ENCODE results near the gene ZNF853. TPM values are rescaled to one million over a fixed set of nuclear protein-coding genes. Genes with fewer than 3 reads are reported as not detected.

ZNF853 gene
- total and polyA plus RNA-seq, 10 of the 15 experiments (the other 5 are each of a cell fraction or from before 2014, with no cell fraction given), result 0.04 to 0.26 (median 0.05) TPM; not detected in 4

DNA sequence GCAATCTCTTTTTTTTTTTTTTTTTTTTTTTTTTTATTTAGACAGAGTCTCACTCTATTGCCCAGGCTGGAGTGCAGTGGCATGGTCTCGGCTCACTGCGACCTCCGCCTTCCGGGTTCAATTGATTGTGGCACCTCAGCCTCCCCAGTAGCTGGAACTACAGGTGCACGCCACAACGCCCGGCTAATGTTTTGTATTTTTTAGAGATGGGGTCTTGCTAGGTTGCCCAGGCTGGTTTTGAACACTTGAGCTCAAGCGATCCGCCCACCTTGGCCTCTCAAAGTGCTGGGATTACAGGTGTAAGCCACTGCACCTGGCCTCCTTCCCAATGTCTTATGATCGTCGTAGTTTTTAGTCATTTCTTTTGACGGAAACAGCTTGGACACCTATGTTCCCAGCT, 6.6 kb upstream of the ZNF853 start:
- no peak for FAIRE-seq

More for the DNA sequence above, 6.6 kb upstream of the ZNF853 start:
- BruUV-seq (replicated peaks), result no TSS peak
- in situ Hi-C loops (cut with MboI), result no loop called here
- DNase-seq (ENCODE audit: low read depth, low spot score) (no peak), ATAC-seq (no peak)
- H3K9ac ChIP-seq (ENCODE audit: control insufficient read depth, insufficient read depth, low read length), result no peak overlapping the region
- no peak overlapping the region for H3K4me2 ChIP-seq (ENCODE audit: control insufficient read depth, insufficient read depth)
- RAD21 ChIA-PET (ENCODE audit: unreplicated experiment), result interaction anchor here (0.7 kb wide), 1 partner anchor 16 kb away, joined by 3 read pairs; no protein-coding TSS in a partner anchor
- no peak overlapping the region for H2AFZ ChIP-seq (ENCODE audit: control insufficient read depth, low read depth, low read length)
- H3K9me3 ChIP-seq (replicated peaks; ENCODE audit: control insufficient read depth, insufficient read depth, low read length), result no peaks in the 10 kb centered on the region
- intact Hi-C loops (cut with micrococcal nuclease; ENCODE audit: unreplicated experiment), result no loop called here
- H3K4me3 ChIP-seq, result no peak overlapping the region
- no peaks in the 10 kb centered on the region; the same call in 1 of the 2 replicates for H3K4me1 ChIP-seq (ENCODE audit: control insufficient read depth, insufficient read depth, low read length)
- CTCF ChIA-PET, result interaction anchor here (1.1 kb wide), 1 partner anchor 98 kb away, joined by 3 read pairs; no protein-coding TSS in a partner anchor
- WGBS (ENCODE audit: insufficient coverage, insufficient replicate concordance, low lambda C conversion rate, missing lambda C conversion rate), result 99% methylated on average over 12 of the region's 12 CpGs
- no peaks in the 10 kb centered on the region for H3K79me2 ChIP-seq (ENCODE audit: control insufficient read depth, insufficient read depth, low read length)
- SMC1A ChIA-PET (ENCODE audit: uncharacterized antibody, unreplicated experiment), result interaction anchor here (0.6 kb wide), 2 partner anchors 9 to 856 kb away, joined by 3 to 5 read pairs; no protein-coding TSS in a partner anchor
- POLR2A ChIA-PET, result interaction anchor here (1.2 kb wide), 1 partner anchor 28 kb away, joined by 8 read pairs; no protein-coding TSS in a partner anchor
- H4K20me1 ChIP-seq (ENCODE audit: control insufficient read depth, insufficient read depth), result no peaks in the 10 kb centered on the region
- H3K27ac ChIP-seq (ENCODE audit: control insufficient read depth, insufficient read depth), result no peak overlapping the region
- peaks cover under 1 to 3% of the 10 kb centered on the region in 2 experiments; a peak in 3 of 4 replicates for H3K36me3 ChIP-seq (ENCODE audit: control insufficient read depth in 2 of 2, insufficient read depth in 2 of 2, low read length in 1 of 2)
- no peaks in the 10 kb centered on the region; a peak in 1 of 4 replicates for H3K27me3 ChIP-seq (replicated peaks in 1 of 2; ENCODE audit: control insufficient read depth in 2 of 2, insufficient read depth in 2 of 2, low read length in 1 of 2)
- no peak for TF ChIP-seq EED (IDR thresholded peaks at IDR 0.05; ENCODE audit: low read depth)
- no peak for TF ChIP-seq SRF (IDR thresholded peaks at IDR 0.05; ENCODE audit: low read depth in 2 of 2, low read length in 2 of 2)
- TF ChIP-seq, protein P1, sequence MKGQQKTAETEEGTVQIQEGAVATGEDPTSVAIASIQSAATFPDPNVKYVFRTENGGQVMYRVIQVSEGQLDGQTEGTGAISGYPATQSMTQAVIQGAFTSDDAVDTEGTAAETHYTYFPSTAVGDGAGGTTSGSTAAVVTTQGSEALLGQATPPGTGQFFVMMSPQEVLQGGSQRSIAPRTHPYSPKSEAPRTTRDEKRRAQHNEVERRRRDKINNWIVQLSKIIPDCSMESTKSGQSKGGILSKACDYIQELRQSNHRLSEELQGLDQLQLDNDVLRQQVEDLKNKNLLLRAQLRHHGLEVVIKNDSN (IDR thresholded peaks at IDR 0.05; ENCODE audit: borderline replicate concordance, extremely low read length, insufficient read depth, low read depth, low read length), result no peak
- TF ChIP-seq MTA3 (IDR thresholded peaks at IDR 0.05; ENCODE audit: borderline replicate concordance, low read length), result no peak
- no peak for TF ChIP-seq RBBP5 (conservative IDR thresholded peaks at IDR 0.05)
- TF ChIP-seq, protein P2, sequence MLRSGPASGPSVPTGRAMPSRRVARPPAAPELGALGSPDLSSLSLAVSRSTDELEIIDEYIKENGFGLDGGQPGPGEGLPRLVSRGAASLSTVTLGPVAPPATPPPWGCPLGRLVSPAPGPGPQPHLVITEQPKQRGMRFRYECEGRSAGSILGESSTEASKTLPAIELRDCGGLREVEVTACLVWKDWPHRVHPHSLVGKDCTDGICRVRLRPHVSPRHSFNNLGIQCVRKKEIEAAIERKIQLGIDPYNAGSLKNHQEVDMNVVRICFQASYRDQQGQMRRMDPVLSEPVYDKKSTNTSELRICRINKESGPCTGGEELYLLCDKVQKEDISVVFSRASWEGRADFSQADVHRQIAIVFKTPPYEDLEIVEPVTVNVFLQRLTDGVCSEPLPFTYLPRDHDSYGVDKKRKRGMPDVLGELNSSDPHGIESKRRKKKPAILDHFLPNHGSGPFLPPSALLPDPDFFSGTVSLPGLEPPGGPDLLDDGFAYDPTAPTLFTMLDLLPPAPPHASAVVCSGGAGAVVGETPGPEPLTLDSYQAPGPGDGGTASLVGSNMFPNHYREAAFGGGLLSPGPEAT (IDR thresholded peaks at IDR 0.05; ENCODE audit: low read depth), result no peak
- no peak for TF ChIP-seq STAT3 (IDR thresholded peaks at IDR 0.05; ENCODE audit: low read depth, low read length)
- no peak for TF ChIP-seq IKZF1 (conservative IDR thresholded peaks at IDR 0.05)
- TF ChIP-seq NRF1 (conservative IDR thresholded peaks at IDR 0.05; ENCODE audit: low read depth, low read length), result no peak
